NCI-H2196 (cell line): ENCODE results near the gene TIMM50.
"Not testable (repeated sequence)": the region's sequence is repeated elsewhere in the genome, so short reads cannot be mapped to it uniquely, and the experiment has no call there.

Experiments
- DNase-seq: peaks from one replicate; lab custom pipeline; 2025; ENCODE audit not compliant: unreplicated experiment; lab: John Stamatoyannopoulos, UW

TIMM50 gene

DNA sequence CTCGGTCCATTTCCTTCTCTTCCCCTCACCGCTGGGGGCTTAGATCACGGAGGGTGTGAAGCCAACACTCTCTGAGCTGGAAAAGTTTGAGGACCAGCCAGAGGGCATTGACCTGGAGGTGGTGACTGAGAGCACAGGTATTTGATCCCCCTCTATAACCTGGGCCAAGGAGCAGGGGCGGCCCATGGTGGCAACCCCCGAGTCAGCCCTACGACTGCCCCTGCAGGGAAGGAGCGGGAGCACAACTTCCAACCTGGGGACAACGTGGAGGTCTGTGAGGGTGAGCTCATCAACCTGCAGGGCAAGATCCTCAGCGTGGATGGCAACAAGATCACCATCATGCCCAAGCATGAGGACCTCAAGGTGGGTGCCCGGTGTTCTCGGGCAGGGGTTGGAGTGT lies 11.6 kb upstream of the TIMM50 start:
- DNase-seq, result no peak

DNA sequence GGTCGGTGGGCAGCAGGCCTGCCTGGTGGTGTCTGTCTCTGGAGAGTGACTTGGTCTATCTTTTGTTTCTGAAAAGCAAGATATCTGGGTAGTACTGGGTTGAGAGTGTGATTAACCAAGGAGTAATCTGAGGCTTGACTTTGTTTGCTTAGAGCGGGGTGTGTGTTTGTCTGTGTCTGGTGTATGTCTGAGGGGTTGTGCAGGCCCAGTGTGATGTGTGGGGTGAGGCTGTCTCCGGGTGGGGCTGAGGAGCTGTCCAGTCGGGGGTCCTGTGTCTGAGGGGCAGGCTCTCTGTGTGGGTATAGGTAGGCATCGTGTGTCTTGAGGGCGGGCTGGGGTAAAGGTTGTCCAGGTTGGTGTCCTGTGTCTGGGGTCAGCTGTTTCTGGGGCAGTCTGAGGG lies 11.1 kb upstream of the TIMM50 start:
- no peak for DNase-seq

DNA sequence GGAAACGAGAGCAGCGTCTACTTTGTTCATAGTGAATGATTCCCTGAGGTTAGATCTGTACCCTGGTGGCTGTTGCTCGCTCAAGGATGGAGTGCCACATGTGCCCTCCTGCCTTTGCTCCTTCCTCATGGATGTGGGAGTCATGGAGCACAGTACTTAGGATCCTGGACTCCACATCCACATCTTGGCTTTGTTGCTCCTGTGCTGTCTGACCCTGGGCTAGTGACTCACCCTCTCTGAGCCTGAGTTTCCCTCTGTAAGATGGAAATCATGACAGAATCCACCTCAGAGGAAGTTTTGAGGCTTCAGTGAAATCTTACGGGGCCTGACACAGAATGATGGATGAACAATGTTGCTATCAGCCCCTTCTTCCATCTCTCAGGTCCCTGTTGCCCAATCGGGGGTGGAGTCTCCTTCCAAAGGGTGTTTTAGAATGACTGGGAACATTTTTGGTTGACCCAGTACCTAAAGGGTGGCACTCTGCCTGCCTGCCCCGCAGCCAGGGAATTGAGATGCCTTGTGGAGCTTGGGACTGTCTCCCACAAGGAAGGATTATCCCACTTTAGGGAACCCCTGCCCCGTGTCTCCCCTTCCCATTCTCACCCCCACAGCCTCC lies 9.8 kb upstream of the TIMM50 start:
- no peak for DNase-seq

DNA sequence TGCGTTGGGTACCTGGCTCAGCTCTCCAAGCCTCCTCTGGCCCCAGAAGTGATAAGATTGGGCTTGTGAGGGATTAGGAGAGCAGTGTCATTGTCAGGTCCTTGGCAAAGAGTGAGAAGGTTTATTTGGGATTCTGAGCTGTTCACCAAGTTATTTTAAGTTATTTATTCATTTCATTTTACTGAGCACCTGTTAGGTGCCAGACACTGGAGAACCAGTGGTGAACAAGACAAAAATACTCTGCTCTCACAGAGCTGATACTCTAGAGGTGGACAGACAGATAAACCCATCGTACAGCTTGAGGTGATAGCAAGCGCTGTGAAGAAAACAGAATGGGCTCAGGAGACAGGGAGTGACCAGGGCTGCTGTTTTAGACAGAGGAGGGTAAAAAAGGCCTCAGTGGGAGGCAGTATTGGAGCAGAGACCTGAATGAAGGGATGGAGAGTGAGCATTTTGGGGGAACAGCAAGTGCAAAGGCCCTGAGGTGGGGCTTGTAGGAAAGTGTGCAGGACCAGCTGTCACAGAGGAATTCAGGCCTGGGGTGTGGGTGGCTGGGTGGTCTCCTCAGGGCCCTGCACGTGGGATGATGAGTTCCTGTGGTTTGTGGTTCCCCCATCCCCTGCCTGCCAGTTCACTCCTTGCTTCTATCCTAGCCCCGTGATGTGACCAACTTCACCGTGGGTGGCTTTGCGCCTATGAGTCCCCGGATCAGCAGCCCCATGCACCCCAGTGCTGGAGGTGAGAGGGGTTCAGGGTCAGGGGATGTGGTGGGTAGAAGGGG lies 8.7 kb upstream of the TIMM50 start:
- no peak for DNase-seq

DNA sequence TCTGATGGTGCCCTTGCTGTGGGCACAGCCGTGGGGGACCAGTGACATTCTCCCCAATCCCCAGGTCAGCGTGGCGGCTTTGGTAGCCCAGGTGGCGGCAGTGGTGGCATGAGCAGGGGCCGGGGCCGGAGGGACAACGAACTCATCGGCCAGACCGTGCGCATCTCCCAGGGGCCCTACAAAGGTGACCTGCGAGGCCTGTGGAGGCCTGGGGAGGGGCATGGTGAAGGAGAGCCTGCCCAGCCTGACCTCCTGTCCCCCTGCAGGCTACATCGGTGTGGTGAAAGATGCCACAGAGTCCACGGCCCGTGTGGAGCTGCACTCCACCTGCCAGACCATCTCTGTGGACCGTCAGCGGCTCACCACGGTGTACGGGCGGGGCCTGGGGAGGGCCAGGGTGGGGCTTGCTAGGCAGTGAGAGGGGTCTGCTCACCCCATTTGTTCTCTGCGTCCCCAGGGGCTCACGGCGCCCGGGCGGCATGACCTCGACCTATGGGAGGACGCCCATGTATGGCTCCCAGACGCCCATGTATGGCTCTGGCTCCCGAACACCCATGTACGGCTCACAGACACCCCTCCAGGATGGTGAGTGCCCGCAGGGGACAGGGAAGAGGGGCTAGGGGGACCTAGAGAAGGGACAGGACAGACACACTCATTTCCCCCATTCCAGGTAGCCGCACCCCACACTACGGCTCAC lies 7.7 kb upstream of the TIMM50 start:
- DNase-seq, result no peak

DNA sequence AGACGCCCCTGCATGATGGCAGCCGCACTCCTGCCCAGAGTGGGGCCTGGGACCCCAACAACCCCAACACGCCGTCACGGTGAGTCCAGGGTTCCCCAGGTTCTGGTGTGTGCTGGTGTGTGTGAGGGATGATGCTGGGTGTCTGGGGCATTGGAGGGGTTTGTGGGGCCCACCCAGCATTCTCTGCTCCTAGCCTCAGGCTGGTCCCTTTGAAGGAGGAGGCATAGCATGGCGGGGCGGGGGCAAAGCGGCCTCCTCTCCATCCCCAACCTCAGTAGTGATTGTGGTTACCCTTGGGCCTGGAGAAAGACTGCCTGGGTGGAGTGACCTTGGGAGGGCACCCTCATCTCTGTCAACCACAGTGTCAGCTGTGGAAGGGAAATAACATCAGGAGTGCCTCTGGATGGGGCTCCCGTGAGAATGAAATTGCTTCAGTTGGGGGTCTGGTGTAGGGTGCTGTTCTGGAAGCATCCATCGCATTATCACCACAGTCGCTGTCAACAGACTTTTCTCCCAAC lies 7.1 kb upstream of the TIMM50 start:
- no peak for DNase-seq

DNA sequence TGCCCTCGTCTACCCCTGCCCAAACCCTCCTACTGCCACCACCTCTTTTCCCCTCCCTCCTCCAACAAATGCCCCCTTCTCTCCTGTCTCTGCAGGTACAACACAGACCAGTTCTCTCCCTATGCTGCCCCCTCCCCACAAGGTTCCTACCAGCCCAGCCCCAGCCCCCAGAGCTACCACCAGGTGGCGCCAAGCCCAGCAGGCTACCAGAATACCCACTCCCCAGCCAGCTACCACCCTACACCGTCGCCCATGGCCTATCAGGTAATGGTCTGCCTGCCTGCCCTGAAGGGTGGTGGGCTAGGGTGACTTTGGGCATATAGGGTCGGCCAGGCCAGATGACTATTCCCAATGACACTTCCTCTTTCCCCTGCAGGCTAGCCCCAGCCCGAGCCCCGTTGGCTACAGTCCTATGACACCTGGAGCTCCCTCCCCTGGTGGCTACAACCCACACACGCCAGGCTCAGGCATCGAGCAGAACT lies 6.5 kb upstream of the TIMM50 start:
- DNase-seq, result peak; percentile 45

DNA sequence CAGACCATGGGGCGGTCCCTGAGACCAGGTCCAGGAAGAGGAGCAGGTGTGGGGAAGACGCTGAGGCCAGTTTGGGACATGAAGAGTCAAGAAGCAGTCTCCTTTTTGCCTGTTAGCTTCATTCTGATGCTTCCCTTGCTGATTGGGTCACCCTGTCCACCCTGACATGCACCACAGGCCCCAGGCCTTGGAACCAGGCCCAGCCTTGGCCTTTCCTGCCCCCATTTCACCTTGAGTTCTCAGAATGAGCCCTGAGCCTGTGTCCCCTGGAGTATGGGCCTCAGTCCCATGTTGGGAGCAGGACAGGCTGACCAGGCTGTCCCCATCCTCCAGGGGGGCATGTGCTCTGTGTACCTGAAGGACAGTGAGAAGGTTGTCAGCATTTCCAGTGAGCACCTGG lies 4.9 kb upstream of the TIMM50 start:
- no peak for DNase-seq

DNA sequence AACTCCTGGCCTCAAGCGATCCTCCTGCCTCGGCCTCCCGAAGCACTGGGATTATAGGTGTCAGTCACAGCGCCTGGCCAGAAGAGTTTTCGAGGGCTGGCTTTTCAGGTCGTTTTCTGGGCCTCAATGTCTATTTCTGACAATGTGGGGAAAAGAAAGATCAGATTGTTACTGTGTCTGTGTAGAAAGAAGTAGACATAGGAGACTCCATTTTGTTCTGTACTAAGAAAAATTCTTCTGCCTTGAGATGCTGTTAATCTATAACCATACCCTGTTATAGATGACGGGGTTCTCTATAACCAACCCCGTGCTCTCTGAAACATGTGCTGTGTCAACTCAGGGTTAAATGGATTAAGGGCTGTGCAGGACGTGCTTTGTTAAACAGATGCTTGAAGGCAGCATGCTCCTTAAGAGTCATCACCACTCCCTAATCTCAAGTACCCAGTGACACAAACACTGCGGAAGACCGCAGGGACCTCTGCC lies 1.3 kb upstream of the TIMM50 start:
- DNase-seq, result not testable (repeated sequence)

DNA sequence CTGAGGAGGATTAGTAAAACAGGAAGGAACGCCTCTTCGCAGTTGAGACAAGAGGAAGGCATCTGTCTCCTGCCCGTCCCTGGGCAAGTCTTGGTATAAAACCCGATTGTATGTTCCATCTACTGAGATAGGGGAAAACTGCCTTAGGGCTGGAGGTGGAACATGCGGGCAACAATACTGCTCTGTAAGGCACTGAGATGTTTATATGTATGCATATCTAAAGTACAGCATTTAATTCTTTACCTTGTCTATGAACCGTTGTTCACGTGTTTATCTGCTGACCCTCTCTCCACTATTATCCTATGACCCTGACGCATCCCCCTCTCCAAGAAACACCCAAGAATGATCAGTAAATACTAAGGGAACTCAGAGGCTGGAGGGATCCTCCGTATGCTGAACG lies 722 bp upstream of the TIMM50 start:
- DNase-seq, result no peak

DNA sequence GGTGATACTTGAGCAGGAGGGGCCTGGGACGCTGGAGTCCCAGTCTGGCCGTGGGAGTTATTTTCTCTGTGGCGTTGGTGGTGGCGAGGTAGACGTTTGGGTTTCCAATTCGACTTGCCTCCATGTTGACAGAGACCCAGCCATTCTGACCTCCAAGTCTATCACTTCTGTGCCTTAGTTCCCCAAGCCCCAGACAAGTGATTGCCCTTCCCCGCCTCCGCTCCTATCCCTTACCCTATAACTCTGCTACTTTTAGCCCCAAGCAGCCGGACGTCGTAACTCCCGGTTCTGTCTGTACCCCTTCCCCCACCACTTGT lies 549 bp downstream of the TIMM50 start:
- no peak for DNase-seq

DNA sequence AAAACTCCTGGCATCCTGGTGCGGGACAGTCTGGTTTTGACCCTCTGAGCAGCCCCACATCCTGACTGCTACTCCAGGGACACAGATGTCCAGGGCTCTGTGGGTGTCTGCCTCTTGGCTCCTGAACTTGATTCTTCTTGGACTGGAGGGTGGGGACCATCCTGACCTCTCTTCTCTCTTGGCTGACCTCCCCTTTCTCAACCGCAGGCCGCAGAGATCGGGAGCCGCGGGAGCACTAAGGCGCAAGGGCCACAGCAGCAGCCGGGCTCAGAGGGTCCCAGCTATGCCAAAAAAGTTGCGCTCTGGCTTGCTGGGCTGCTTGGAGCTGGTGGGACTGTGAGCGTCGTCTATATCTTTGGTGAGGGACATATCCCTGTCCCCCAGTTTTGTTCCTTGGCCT lies 1.0 kb downstream of the TIMM50 start:
- DNase-seq, result no peak

DNA sequence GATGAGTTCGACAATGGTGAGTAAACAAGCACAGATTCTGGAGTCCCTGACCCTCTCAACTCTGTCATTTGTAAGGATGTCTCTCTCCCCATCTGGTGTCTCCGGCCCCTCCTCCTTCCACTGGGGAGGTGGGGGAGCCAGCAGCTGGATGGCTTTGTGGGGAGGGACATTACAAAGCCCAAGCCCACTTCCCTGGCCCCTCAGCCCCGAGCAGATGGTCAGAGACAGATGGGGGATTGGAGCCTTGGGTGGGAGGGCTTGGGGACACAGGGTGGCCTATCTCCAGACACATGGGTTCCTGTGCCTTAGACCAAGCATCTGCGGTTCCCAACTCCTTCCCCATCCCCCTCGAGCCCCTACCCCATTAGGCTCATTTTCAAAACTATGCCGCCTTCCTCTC lies 2.5 kb downstream of the TIMM50 start:
- no peak for DNase-seq

DNA sequence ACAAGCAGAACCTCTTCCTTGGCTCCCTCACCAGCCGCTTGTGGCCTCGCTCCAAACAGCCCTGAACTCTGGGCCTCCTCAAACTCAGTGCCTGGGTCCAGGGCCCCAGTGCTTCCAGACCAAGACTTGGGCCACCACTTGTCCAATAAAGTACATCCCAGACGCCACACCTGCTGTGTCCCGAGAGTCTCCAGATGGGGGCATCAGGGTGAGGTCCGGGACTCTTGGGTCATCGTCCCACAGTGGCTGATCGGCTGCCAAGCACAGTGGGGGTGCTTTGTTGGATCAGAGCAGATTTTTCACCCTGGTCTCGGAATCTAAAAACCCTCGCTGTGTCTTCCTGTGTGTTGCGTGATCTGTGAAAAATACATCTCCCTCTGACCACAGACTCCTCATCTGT lies 9.1 kb downstream of the TIMM50 start:
- DNase-seq, result no peak

DNA sequence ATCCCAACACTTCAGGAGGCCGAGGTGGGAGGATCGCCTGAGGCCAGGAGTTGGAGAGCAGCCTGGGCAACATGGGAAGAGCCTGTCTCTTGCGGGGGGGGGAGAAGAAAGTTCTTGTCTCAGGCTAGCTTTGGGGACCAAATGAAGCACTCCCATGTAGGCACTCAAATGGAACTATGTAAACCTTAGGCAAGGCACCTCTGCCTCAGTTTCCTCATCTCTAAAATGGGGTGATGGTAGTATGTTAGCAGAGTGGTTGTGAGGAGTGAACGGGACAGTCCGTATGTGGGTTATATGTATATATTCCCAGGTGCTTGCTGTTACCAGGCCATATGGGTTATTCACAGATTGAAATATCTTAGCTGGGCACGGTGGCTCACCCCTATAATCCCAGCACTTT lies 11.6 kb downstream of the TIMM50 start:
- no peak for DNase-seq

DNA sequence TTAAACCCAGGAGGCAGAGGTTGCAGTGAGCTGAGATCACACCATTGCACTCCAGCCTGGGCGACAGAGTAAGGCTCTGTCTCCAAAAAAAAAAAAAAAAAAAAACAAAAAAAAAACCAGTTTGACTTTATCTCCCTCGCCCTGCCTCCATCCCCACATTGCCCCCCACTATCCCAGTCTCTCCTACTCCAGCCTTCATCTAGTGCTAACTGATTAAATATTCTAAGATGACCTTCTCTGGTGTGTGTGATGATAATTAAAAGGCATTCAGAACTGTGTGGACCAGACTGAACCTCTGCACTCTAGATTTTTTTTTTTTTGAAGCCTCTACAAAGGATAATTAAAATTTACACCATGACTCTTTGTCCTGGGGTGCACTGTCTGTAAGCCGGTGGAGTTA lies 12.2 kb downstream of the TIMM50 start:
- DNase-seq, result no peak

DNA sequence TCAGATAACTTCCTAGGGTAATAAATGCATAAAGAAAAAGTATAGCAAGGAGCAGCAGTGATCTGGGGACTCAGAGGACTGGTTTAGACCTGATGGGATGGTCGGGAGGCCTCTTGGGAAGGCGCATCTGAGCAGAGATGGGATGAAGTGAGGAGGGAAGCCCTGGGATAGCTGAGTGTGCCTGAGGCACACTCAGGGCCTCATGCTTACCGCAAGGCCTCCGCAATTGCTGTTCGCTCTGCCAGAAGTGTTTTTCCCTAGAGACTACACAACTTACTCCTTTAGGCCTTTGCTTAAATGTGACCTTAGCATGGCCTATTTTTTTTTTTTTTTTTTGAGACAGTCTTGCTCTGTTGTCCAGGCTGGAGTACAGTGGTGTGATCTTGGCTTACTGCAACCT lies 14.0 kb downstream of the TIMM50 start:
- no peak for DNase-seq

DNA sequence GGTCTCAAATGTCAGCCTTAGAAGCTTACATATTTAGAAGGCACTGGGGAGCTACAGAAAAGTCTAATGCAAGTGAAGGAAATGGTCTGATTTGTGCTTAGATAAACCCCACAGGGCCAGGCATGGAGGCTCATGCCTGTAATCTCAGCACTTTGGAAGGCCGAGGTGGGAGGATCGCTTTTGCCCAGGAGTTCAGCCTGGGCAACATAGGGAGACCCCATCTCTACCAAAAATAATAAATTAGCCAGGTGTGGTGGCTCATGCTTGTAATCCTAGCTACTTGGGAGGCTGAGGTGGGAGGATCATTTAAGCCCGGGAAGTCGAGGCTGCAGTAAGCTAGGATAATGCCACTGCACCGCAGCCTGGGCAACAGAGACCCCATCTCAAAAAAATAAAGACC lies 15.4 kb downstream of the TIMM50 start:
- DNase-seq, result no peak

DNA sequence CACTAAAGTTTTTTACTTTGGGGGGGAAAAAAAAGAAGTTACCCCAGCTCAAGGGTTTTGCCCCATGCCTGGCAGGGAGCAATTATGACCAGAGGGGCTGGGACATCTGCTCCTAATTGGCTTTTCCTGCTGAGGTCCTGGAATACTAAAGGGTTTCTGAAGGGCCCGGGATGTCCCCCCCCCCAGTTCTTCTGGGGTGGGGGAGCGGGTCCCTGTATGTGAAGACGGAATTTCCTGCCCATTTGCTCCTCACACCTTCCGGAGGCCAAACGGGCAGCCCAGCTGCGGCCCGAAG lies 17.0 kb downstream of the TIMM50 start:
- no peak for DNase-seq

DNA sequence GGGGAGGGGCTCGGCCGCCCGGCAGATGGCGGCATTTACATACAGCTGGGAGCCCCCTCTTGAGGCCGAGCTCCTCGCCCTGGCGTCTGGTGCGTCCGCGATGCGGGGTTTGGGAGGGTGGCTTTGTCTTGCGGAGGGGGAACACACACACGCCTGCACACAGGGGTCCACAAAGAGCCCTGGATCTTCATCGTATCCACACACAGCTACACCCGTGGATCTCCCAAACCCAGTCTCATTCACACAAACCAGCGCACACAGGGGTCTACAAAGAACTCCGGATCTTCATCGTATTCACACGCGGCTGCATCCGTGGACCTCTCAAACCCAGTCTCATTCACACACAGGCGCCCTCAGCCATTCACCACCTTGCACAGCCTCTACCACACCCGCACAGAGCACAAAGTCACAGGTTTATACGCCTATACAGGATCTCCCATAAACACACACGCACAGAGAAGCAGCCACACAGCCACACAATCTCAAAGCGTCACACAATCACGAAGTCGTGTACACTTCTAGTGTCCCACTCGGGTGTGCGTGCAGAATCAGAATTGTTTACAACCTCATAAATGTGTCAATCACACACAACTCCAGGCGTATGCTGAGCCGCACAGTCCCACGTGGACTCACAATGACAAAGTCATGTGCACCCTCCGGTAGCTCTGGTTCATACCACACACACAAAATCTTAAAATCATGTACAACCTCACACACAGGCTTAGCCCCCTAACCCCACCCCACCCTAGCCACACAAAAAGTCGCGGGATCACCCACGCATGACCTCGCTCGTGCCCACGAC lies 17.6 kb downstream of the TIMM50 start:
- DNase-seq, result peak; percentile 84
